Measurements from ENCODE around the gene SLIT2. TPM values are rescaled to one million over a fixed set of nuclear protein-coding genes. Genes with fewer than 3 reads are reported as not detected.

Gene SLIT2
- total RNA-seq, 1 donor from 2014 or later = 45.6 TPM

- no peak overlapping the region for H3K4me3 Mint-ChIP-seq (ENCODE audit: unreplicated experiment)
- H3K9me3 Mint-ChIP-seq (ENCODE audit: unreplicated experiment) = no peaks in the 10 kb centered on the region
- no peak for TF ChIP-seq CTCF (IDR thresholded peaks at IDR 0.05)
- no peak overlapping the region for H3K27ac Mint-ChIP-seq (ENCODE audit: unreplicated experiment)
- peaks cover 37% of the 10 kb centered on the region for H3K4me1 Mint-ChIP-seq (ENCODE audit: unreplicated experiment)
- no peak for DNase-seq (ENCODE audit: extremely low spot score, unreplicated experiment)
- no peaks in the 10 kb centered on the region for H3K27me3 Mint-ChIP-seq (ENCODE audit: unreplicated experiment)
- H3K36me3 Mint-ChIP-seq (ENCODE audit: unreplicated experiment) = no peaks in the 10 kb centered on the region
These were observed 36.4 kb downstream of the SLIT2 start for GRCh38 chr4:20288047-20288650.

GRCh38 chr4:20288846-20289512 lies 37.3 kb downstream of the SLIT2 start:
- no peak overlapping the region for H3K4me3 Mint-ChIP-seq (ENCODE audit: unreplicated experiment)
- no peak for TF ChIP-seq CTCF (IDR thresholded peaks at IDR 0.05)
- H3K27me3 Mint-ChIP-seq (ENCODE audit: unreplicated experiment) = no peaks in the 10 kb centered on the region
- no peaks in the 10 kb centered on the region for H3K9me3 Mint-ChIP-seq (ENCODE audit: unreplicated experiment)
- H3K27ac Mint-ChIP-seq (ENCODE audit: unreplicated experiment) = peak overlapping the region; percentile 17
- peaks cover 36% of the 10 kb centered on the region for H3K4me1 Mint-ChIP-seq (ENCODE audit: unreplicated experiment)
- H3K36me3 Mint-ChIP-seq (ENCODE audit: unreplicated experiment) = no peaks in the 10 kb centered on the region
- no peak for DNase-seq (ENCODE audit: extremely low spot score, unreplicated experiment)

GRCh38 chr4:20289782-20290181 lies 38.1 kb downstream of the SLIT2 start:
- Mint-ChIP-seq H3K27me3 (ENCODE audit: unreplicated experiment) (no peaks in the 10 kb centered on the region), H3K27ac (ENCODE audit: unreplicated experiment) (no peak overlapping the region), H3K36me3 (ENCODE audit: unreplicated experiment) (no peaks in the 10 kb centered on the region), H3K4me3 (ENCODE audit: unreplicated experiment) (no peak overlapping the region), H3K4me1 (ENCODE audit: unreplicated experiment) (peaks cover 38% of the 10 kb centered on the region), H3K9me3 (ENCODE audit: unreplicated experiment) (no peaks in the 10 kb centered on the region)
- no peak for DNase-seq (ENCODE audit: extremely low spot score, unreplicated experiment)
- no peak for TF ChIP-seq CTCF (IDR thresholded peaks at IDR 0.05)

GRCh38 chr4:20292739-20293138 lies 41.0 kb downstream of the SLIT2 start:
- no peak for TF ChIP-seq CTCF (IDR thresholded peaks at IDR 0.05)
- Mint-ChIP-seq H3K27me3 (ENCODE audit: unreplicated experiment) (no peaks in the 10 kb centered on the region), H3K4me1 (ENCODE audit: unreplicated experiment) (peaks cover 38% of the 10 kb centered on the region), H3K36me3 (ENCODE audit: unreplicated experiment) (no peaks in the 10 kb centered on the region), H3K4me3 (ENCODE audit: unreplicated experiment) (no peak overlapping the region), H3K9me3 (ENCODE audit: unreplicated experiment) (no peaks in the 10 kb centered on the region), H3K27ac (ENCODE audit: unreplicated experiment) (no peak overlapping the region)
- no peak for DNase-seq (ENCODE audit: extremely low spot score, unreplicated experiment)

GRCh38 chr4:20297261-20297660 lies 45.6 kb downstream of the SLIT2 start:
- no peak overlapping the region for H3K27ac Mint-ChIP-seq (ENCODE audit: unreplicated experiment)
- no peaks in the 10 kb centered on the region for H3K27me3 Mint-ChIP-seq (ENCODE audit: unreplicated experiment)
- peaks cover 19% of the 10 kb centered on the region for H3K4me1 Mint-ChIP-seq (ENCODE audit: unreplicated experiment)
- H3K9me3 Mint-ChIP-seq (ENCODE audit: unreplicated experiment) = no peaks in the 10 kb centered on the region
- H3K4me3 Mint-ChIP-seq (ENCODE audit: unreplicated experiment) = no peak overlapping the region
- no peaks in the 10 kb centered on the region for H3K36me3 Mint-ChIP-seq (ENCODE audit: unreplicated experiment)
- TF ChIP-seq CTCF (IDR thresholded peaks at IDR 0.05) = no peak
- DNase-seq (ENCODE audit: extremely low spot score, unreplicated experiment) = no peak
